Caki2 (cell line): ENCODE measurements around the gene KHK. TPM values are rescaled to one million over a fixed set of nuclear protein-coding genes. Genes with fewer than 3 reads are reported as not detected.
"Not testable (repeated sequence)": the region's sequence is repeated elsewhere in the genome, so short reads cannot be mapped to it uniquely, and the experiment has no call there.

Experiments used
- DNase-seq: peaks from one replicate; pipeline ENCODE4 v3.0.0-alpha.2; 2015; ENCODE audit warnings: low read depth
- in situ Hi-C: cut with HindIII; loops from 2 replicates; pipeline ENCODE4 v1.10.0; 2016; ENCODE audit warnings: low sequenced_read_pairs, low pct_unique_long_range_greater_than_20kb, mixed read lengths
- total RNA-seq: library from RNA; depleted of rRNA; stranded (reverse); fragments of >200 nt; shearing (Covaris generic); gene quantifications from 2 replicates; pipeline ENCODE4 v1.2.3, GENCODE V29; 2014; ENCODE audit warnings: low replicate concordance

KHK gene
- total RNA-seq, 1 experiment from 2014 or later, result 3.2 TPM

DNA sequence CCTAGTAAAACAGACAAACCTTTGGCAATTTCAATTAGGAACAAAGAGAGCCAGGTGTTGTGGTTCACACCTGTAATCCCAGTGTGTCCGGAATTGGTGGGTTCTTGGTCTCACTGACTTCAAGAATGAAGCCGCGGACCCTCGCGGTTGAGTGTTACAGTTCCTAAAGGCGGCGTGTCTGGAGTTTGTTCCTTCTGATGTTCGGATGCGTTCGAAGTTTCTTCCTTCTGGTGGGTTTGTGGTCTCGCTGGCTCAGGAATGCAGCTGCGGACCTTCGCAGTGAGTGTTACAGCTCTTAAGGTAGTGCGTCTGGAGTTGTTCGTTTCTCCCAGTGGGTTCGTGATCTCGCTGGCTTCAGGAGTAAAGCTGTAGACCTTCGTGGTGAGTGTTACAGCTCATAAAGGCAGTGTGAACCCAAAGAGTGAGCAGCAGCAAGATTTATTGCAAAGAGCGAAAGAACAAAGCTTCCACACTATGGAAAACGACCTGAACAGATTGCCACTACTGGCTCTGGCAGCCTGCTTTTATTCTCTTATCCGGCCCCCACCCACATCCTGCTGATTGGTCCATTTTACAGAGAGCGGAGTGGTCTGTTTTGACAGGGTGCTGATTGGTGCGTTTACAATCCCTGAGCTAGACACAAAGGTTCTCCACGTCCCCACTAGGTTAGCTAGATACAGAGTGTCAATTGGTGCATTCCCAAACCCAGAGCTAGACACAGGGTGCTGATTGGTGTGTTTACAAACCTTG lies 24.2 kb downstream of the KHK start:
- in situ Hi-C loops, DNase-seq: not testable (repeated sequence)

DNA sequence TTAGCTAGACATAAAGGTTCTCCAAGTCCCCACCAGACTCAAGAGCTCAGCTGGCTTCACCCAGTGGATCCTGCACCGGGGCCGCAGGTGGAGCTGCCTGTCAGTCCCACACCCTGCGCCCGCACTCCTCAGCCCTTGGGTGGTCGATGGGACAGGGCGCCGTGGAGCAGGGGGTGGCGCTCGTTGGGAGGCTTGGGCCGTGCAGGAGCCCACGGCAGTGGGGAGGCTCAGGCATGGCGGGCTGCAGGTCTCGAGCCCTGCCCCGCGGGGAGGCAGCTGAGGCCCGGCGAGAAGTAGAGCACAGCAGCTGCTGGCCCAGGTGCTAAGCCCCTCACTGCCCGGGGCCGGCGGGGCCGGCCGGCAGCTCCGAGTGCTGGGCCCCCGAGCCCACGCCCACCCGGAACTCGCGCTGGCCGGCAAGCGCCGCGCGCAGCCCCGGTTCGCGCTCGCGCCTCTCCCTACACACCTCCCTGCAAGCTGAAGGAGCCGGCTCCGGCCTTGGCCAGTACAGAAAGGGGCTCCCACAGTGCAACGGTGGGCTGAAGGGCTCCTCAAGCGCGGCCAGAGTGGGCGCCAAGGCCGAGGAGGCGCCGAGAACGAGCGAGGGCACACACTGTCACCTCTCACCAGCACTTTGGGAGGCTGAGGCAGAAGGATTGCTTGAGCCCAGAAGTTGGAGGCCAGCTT lies 25.0 kb downstream of the KHK start:
- DNase-seq, in situ Hi-C loops: not testable (repeated sequence)

DNA sequence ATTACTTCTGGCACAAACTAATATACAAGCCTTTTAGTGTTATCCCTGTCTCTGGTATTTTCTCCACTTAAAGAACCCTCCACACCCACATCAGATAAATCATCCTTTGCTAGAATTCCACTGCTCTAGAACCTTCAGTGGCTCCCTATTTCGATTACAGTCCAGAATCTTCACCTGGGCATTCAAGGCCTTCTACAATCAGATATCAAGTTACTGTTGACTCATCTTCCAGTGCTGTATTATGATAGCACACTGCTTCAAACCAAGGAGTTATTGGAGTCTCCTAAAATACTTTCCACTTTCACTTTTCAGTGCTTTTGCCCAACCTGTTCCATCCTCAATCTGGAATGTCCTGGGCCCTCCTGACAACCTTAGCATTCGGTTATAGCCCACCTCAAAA lies 28.9 kb downstream of the KHK start:
- in situ Hi-C loops, result no loop called here

DNA sequence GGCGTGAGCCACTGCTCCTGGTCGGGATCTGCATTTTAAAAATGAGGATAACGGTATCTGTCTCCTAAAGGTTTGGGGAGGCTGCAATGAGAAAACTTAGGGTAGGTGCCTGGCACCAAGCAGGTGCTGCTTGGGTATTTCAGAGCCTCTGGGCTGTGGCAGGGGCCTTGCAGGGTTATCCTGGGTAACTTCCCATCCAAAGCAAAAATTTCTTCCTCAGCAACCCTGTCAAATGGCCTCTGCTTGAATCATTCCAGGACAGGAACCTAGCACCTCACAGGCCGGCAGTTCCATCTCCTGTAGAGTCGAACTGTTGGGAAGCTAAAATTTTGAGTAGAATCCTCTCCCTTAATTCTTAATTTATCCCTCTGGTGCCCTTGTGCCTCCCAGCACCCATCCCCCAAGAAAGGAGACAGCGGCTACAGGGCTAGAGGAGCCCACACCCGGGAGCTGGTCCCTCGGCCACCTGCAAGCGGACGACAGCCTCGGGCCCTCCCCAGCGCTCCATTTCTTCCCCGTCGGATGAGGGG lies 31.5 kb downstream of the KHK start:
- no peak for DNase-seq
- in situ Hi-C loops, result no loop called here

More for the DNA sequence above, 28.9 kb downstream of the KHK start:
- DNase-seq, result no peak

DNA sequence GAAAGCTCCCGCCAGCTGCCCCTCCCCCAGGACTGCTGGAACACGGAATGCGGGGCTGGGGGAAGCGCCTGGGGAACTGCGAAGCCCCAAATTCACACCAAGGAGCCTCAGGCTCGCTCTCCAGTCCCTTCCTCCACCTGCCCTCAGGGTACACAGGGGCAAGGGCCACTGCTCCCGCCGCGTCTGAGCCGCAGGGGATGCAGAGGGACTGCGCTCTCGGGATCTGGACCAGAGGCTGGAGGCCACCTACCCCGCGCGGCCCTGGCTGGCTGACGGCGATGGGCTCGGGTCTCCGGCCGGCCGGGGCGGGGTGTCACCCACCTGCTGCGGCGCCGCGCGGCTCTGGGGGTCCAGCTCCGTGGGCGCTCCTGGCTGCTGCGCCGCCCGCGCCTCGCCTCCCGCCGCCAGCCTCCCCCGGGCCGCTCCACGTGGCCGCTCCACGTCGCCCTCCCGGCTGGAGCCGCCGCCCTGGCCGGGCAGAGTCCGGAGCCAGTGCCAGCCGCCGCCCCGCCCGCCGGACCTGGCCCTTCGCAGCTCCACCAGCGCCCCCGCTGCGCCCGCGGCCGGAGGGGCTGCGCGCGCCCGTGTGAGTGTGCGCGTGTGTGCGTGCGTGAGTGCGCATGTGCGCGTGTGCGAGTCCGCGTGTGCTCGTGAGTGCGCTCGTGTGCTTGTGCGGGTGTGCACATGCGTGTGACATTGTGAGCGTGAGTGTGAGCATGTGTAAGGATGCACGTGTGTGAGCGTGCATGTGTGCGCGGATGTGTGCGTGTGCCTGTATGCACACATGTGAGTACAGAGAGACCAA lies 32.2 kb downstream of the KHK start, which contains the start of gene CGREF1:
Gene CGREF1 (minus strand): TSS at position 604 of the 805 bp plus-strand sequence. CDS start 14,762 bp downstream, outside the sequence.
- no peak for DNase-seq
- in situ Hi-C loops, result no loop called here

DNA sequence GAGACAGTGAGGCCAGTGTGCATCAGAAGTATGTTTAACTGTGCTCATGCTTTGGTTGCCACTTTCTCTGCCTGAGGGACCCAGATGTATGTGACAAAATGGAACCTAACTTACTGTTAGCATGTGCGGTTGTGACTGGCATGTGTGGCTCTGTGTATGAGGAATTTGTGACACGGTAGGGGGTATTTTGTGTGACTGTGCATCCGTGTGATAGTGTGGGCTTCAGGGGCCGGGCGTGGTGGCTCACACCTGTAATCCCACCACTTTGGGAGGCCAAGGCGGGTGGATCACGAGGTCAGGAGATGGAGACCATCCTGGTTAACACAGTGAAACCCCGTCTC lies 32.7 kb downstream of the KHK start:
- DNase-seq, in situ Hi-C loops: not testable (repeated sequence)

DNA sequence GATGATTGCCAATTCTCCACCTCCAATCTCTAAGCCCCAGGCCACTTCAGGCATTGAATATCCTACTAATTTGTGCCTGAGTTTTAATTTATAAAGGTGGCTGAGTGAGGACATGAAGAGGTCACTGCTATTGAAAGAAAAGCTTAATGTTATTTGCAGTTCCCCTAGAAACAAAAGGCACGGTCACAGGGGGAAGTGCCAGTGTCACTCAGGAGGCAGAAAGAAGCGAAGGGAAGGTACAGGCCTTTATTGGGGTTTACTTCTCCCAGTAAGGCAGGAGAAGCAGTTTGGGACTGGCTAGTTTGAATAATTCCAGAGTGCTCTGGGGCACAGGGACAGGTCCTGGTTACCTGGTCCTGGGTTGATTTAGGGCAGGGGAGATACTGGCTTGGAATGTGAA lies 35.3 kb downstream of the KHK start:
- DNase-seq, result no peak
- in situ Hi-C loops, result no loop called here

DNA sequence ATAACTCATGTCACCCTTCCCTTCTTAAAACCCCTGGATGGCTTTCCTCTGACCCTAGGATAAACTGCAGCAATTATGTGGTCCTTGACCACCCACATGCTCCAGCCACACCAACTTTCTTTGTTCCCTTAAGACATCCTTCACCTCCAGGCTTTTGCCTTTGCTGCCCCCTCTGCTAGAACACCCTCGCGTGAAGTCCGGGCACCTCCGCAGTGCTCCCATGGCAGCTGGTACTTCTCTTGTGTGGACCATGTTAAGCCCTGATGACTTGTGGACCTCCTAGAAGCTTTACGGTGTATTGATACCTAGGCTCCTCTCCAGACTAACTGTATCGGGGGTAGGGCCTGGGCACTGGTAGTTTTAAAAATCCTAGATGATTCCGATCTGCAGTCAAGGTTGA lies 36.2 kb downstream of the KHK start:
- in situ Hi-C loops, result no loop called here
- no peak for DNase-seq

DNA sequence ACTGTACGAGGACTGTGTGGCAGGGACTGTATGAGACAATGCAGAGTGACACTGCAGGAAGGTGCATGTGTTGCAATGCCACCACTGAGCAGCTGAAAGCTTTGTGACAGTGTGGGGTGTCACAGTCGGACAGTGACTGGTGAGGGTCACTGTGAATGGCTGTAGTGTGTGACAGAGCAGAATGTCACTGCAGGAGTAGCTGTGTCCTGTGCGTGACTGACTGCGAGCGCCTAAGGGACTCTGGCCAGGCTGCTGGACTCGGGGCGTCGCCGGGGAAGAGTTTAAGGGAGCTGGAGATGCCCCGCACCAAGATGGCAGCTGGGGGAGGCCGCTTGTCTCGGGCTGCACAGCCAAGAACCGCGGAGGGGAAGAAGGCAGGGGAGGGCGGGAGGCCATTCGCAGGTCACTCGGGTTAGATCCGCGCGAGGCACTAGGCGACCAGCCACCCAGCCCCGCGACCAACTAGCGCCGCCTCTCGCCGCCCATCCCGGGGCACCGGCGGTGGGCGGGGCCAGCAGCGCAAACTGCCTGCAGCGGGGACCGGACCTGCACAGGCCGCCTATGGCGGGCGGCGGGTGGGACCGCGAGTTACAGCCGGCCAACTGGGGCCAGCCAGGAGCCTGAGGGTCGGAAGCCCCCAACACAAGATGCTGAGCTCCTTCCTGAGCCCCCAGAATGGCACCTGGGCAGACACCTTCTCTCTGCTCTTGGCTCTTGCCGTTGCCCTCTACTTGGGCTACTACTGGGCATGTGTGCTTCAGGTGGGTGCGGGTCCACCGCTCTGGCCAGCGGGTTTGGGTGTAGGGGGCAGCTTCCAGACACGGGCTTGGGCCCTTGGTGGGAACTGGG lies 37.0 kb downstream of the KHK start, which contains the start of gene ABHD1:
Gene ABHD1 (plus strand): TSS at position 514 of the 849 bp plus-strand sequence. CDS start 134 bp downstream, at position 648.
- in situ Hi-C loops, result no loop called here
- peak; percentile 41 for DNase-seq

DNA sequence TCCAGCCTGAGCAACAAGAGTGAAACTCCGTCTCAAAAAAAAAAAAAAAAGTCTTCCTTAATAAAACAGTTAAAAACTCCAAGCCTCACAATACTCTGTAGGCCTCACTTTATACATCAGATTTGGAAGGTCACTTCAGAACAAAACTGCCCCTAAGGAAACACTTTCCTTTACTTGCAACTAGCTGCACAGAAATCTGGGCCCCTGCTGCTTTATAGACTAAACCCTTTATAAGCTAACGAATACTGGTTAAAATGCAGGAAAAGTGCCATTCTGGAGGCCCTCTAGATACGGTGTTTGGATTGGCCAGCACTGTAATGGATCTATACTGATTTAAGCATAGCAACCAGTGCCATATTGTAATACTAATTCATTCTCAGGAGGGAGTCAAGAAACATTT lies 38.5 kb downstream of the KHK start:
- no peak for DNase-seq
- in situ Hi-C loops, result no loop called here

DNA sequence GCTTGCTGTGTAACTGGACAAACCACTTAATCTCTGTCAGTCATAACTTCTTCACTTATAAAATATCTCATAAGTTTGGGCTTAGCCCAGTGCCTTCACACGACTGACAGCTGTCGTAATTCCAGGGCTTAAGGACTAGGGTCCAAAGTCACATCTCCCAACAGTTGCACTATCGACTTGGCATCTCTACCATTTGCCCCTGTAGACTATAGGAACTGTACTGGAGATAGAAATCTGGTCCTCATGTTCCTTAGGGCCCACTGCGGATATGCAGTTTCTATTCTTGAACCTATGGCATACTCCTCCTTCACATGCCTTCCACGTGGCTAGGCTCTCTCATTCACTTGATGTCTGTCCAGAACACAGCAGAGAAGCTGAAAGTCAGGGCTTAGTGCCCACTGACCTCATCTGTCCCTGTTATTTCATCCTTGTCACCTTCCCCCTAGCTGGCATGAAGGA lies 39.7 kb downstream of the KHK start:
- DNase-seq, result no peak
- in situ Hi-C loops, result no loop called here

DNA sequence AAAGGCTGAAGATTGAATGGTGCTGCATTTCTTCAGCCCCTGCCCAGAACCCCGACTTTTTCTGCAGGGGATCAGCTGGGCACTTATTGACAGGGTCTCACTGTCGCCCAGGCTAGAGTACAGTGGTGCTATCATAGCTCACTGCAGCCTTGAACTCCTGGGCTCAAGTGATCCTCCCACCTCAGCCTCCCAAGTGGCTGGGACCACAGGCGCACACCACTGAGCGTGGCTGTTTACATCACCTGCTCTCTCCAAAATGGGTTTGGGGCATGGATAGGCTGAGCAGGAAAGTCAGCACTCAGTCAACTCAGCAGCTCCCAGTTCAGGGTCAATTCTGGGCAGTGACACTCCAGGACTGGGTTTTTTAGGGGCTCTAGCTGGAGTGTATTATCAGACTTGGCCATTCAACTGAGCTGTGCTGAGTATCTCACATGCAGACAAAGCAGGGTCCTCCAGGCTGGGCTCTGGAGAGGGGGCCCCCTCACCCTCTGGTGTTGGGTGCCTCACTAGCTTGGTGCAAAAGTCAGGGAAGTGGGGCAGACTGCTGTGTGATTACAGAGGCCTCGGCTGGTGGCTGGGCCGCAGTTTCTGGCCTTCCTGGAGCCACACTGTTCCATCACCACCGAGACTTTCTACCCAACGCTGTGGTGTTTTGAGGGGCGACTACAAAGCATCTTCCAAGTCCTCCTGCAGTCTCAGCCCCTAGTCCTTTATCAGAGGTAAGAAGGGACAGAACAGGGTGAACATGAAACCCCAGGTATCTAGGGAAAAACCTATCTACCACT lies 41.5 kb downstream of the KHK start:
- in situ Hi-C loops, result no loop called here
- no peak for DNase-seq

DNA sequence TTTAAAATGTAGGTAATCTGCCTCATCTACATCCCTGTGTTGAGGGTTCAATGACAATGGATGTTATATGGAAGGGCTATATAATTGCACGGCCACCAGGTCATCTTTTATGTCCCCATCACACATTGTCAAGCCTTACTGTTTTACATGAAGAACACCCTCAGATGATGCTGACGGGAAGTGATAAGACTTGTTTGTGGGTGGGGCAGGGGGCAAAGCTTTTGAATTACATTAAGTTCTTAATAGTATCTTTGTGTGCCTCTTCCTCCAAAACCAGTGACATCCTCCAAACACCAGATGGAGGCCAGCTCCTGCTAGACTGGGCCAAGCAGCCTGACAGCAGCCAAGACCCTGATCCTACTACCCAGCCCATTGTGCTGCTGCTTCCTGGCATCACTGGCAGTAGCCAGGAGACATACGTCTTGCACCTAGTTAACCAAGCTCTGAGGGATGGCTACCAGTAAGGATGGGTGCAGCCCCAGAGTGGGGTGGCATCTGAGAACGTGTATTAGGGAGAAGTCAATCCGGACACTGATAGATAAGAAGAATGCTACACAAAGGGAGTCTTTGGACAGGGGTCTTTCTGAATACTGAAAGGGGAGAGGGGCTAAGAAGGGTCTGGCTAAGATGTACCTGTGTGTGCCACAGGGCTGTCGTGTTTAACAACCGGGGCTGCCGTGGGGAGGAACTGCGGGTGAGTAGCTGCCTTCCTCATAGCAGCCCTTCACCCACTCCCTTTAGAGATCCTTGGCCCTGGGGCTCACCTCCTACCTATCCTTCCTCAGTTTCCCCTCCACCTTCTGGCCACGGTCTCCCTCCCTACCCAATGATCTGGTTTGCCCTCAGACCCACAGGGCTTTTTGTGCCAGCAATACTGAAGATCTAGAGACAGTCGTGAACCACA lies 42.3 kb downstream of the KHK start:
- in situ Hi-C loops, result no loop called here
- no peak for DNase-seq

DNA sequence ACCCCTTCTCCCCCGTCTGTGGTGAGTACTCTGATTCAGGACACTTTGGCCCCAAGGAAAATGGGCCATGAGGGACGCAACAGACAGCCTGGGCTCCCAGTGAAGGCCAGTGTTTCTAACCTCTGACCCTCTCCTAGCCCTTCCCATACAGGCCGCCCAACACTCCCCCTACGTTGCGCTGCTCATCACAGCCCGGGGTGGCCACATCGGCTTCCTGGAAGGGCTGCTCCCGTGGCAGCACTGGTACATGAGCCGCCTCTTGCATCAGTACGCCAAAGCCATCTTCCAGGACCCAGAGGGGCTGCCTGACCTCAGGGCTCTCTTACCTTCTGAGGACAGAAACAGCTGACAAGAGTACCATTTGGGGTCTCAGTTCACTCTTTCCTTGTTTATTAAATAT lies 43.8 kb downstream of the KHK start:
- no peak for DNase-seq
- in situ Hi-C loops, result no loop called here

DNA sequence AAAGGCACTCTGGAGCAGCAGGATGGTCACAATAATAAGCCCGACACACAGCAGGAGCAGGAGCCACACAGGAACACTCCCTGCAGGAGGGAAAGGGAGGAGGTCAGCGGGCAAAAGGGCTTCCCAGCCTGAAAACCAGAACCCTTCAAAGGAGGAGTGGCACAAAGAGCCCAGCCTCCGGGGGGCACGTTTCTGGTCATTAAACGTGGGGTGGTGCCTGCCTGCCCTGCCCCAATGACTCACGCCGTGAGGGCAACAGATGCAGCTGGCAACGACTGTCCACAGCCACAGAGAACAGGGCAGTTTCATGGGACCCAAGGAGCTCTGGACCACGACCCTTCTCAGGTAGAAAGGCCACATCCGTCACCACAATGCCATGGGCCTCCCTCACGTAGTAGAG lies 44.9 kb downstream of the KHK start:
- no peak for DNase-seq
- in situ Hi-C loops, result no loop called here

DNA sequence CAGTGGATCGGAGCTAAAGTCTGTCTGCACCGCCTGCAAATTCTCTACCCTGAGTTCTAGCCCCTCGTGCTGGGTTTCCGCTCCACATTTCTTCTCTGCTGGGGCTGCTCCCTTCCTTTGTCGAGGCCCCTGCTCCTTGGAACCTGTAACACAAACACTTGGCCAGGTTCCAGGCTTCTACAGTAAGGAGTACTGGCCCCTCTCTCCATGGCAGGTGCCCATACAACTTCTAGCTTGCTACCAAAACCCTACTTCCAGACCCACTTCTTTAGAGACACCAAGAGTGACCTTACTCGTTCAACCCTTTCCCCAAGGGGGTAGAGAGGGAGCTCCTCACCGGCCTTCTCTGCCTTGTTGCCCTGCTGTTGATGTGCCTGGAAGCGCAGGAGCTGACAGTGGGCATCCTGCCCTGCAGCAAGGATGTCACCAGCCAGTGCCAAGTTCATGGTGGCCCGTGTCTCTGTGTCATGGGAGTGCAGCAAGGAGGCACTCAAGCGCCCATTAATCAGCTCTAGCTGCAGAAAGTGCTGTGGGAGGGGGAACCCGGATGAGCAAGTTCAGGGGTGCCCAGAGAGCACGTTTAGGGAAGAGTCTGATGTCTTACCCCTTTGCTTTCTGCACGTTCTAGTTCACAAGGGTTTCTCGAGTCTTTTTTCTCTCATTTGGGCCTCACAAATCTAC lies 46.8 kb downstream of the KHK start:
- in situ Hi-C loops, result no loop called here
- no peak for DNase-seq
